Activated CD8-positive, alpha-beta memory T cell treated with anti-CD3 and anti-CD28 coated beads, Interleukin-2, amount 10 ng/mL, durations not matched to agents 7 days and 5 days (primary cell): ENCODE measurements around the gene LIFR. TPM values are rescaled to one million over a fixed set of nuclear protein-coding genes. Genes with fewer than 3 reads are reported as not detected.

Source experiments
- ATAC-seq: fragments of 150-1000 bp; cut with Tn5 transposase; one replicate; pipeline ENCODE4 v1.10.0; 2021; ENCODE audit warnings: moderate library complexity
- CTCF ChIA-PET: fragments of 350-600 bp; sonication (Branson Sonifier 250); formaldehyde crosslinking; loops from one replicate; lab custom pipeline; 2021; ENCODE audit warnings: antibody characterized with exemption; lab: Charles Lee
- DNase-seq: peaks from one replicate; pipeline ENCODE4 v3.0.0-alpha.2; 2020
- H3K27ac Mint-ChIP-seq: one replicate; pipeline ENCODE4 v1.8.0; 2021; ENCODE audit warnings: mild to moderate bottlenecking, mixed read lengths
- H3K27me3 Mint-ChIP-seq: one replicate; pipeline ENCODE4 v1.8.0; 2021; ENCODE audit warnings: mixed read lengths
- H3K36me3 Mint-ChIP-seq: one replicate; pipeline ENCODE4 v1.8.0; 2021; ENCODE audit warnings: mild to moderate bottlenecking, mixed read lengths
- H3K4me1 Mint-ChIP-seq: one replicate; pipeline ENCODE4 v1.8.0; 2021; ENCODE audit warnings: mixed read lengths
- H3K4me3 Mint-ChIP-seq: one replicate; pipeline ENCODE4 v1.8.0; 2021; ENCODE audit warnings: mild to moderate bottlenecking, moderate library complexity, mixed read lengths
- H3K9me3 Mint-ChIP-seq: one replicate; pipeline ENCODE4 v1.8.0; 2022; ENCODE audit warnings: low read depth, mixed read lengths
- total RNA-seq, 2 experiments: library from RNA; stranded (reverse); gene quantifications; one replicate each; pipeline ENCODE4 v1.2.3, GENCODE V29; 2021

LIFR gene
- total RNA-seq, 2 experiments from 2014 or later, result not detected

GRCh38 chr5:38551030-38552017 is 5.1 kb downstream of the LIFR start:
- H3K27me3 Mint-ChIP-seq, result peaks cover 67% of the 10 kb centered on the region

GRCh38 chr5:38548064-38548759 is 8.2 kb downstream of the LIFR start:
- Mint-ChIP-seq H3K4me3 (no peak overlapping the region), H3K27me3 (peaks cover 46% of the 10 kb centered on the region), H3K4me1 (peaks cover 4% of the 10 kb centered on the region), H3K9me3 (no peaks in the 10 kb centered on the region), H3K36me3 (no peaks in the 10 kb centered on the region), H3K27ac (no peak overlapping the region)
- CTCF ChIA-PET, result interaction anchor here (1.5 kb wide), 1 partner anchor 106 kb away, joined by 4 read pairs; no protein-coding TSS in a partner anchor
- DNase-seq (no peak), ATAC-seq (no peak)

More at GRCh38 chr5:38551030-38552017, 5.1 kb downstream of the LIFR start:
- H3K27ac Mint-ChIP-seq, result no peak overlapping the region
- CTCF ChIA-PET, result interaction anchor here (0.8 to 2.0 kb wide), 5 partner anchors 8 to 529 kb away, joined by 3 to 18 read pairs (median 4); no protein-coding TSS in a partner anchor
- no peaks in the 10 kb centered on the region for H3K36me3 Mint-ChIP-seq
- DNase-seq (no peak), ATAC-seq (no peak)
- no peak overlapping the region for H3K4me3 Mint-ChIP-seq
- H3K4me1 Mint-ChIP-seq, result peaks cover 9% of the 10 kb centered on the region
- H3K9me3 Mint-ChIP-seq, result no peaks in the 10 kb centered on the region

- no peaks in the 10 kb centered on the region for H3K9me3 Mint-ChIP-seq
- ATAC-seq, result no peak
- no peak overlapping the region for H3K4me3 Mint-ChIP-seq
- CTCF ChIA-PET, result interaction anchor here (1.5 to 2.7 kb wide), 2 partner anchors 105 to 106 kb away, joined by 4 to 13 read pairs; no protein-coding TSS in a partner anchor
- H3K27ac Mint-ChIP-seq, result no peak overlapping the region
- no peak for DNase-seq
- peaks cover 37% of the 10 kb centered on the region for H3K27me3 Mint-ChIP-seq
- no peaks in the 10 kb centered on the region for H3K36me3 Mint-ChIP-seq
- no peaks in the 10 kb centered on the region for H3K4me1 Mint-ChIP-seq
Observed at GRCh38 chr5:38547257-38547656, 9.2 kb downstream of the LIFR start.

- ATAC-seq (no peak), DNase-seq (no peak)
- H3K9me3 Mint-ChIP-seq, result no peaks in the 10 kb centered on the region
- H3K27me3 Mint-ChIP-seq, result peaks cover 32% of the 10 kb centered on the region
- H3K4me3 Mint-ChIP-seq, result no peak overlapping the region
- no peaks in the 10 kb centered on the region for H3K4me1 Mint-ChIP-seq
- H3K36me3 Mint-ChIP-seq, result no peaks in the 10 kb centered on the region
- H3K27ac Mint-ChIP-seq, result no peak overlapping the region
- CTCF ChIA-PET, result interaction anchor here (2.7 kb wide), 1 partner anchor 105 kb away, joined by 13 read pairs; no protein-coding TSS in a partner anchor
Observed at GRCh38 chr5:38546691-38547146, 9.7 kb downstream of the LIFR start.

GRCh38 chr5:38543886-38544285 is 12.6 kb downstream of the LIFR start:
- Mint-ChIP-seq H3K9me3 (no peaks in the 10 kb centered on the region), H3K4me3 (no peak overlapping the region), H3K36me3 (no peaks in the 10 kb centered on the region), H3K27me3 (peaks cover 22% of the 10 kb centered on the region), H3K27ac (no peak overlapping the region), H3K4me1 (no peaks in the 10 kb centered on the region)
- DNase-seq (no peak), ATAC-seq (no peak)
- CTCF ChIA-PET, result no interaction called here

GRCh38 chr5:38543074-38543473 is 13.4 kb downstream of the LIFR start:
- CTCF ChIA-PET, result no interaction called here
- Mint-ChIP-seq H3K27me3 (peaks cover 24% of the 10 kb centered on the region), H3K4me3 (no peak overlapping the region), H3K9me3 (no peaks in the 10 kb centered on the region), H3K4me1 (no peaks in the 10 kb centered on the region), H3K36me3 (no peaks in the 10 kb centered on the region), H3K27ac (no peak overlapping the region)
- no peak for ATAC-seq
- DNase-seq, result no peak

GRCh38 chr5:38541174-38541725 is 15.2 kb downstream of the LIFR start:
- H3K9me3 Mint-ChIP-seq, result no peaks in the 10 kb centered on the region
- no peaks in the 10 kb centered on the region for H3K4me1 Mint-ChIP-seq
- H3K36me3 Mint-ChIP-seq, result no peaks in the 10 kb centered on the region
- peaks cover 27% of the 10 kb centered on the region for H3K27me3 Mint-ChIP-seq
- CTCF ChIA-PET, result no interaction called here
- H3K27ac Mint-ChIP-seq, result no peak overlapping the region
- DNase-seq, result no peak
- ATAC-seq, result no peak
- H3K4me3 Mint-ChIP-seq, result no peak overlapping the region

GRCh38 chr5:38540314-38540713 is 16.1 kb downstream of the LIFR start:
- Mint-ChIP-seq H3K36me3 (no peaks in the 10 kb centered on the region), H3K9me3 (no peaks in the 10 kb centered on the region), H3K27ac (no peak overlapping the region), H3K27me3 (peaks cover 29% of the 10 kb centered on the region), H3K4me3 (no peak overlapping the region), H3K4me1 (no peaks in the 10 kb centered on the region)
- DNase-seq (no peak), ATAC-seq (no peak)
- CTCF ChIA-PET, result interaction anchor here (1.1 to 1.3 kb wide), 3 partner anchors 98 to 269 kb away, joined by 3 to 4 read pairs (median 3); no protein-coding TSS in a partner anchor

GRCh38 chr5:38538161-38538560 is 18.3 kb downstream of the LIFR start:
- no peaks in the 10 kb centered on the region for H3K9me3 Mint-ChIP-seq
- peaks cover 25% of the 10 kb centered on the region for H3K27me3 Mint-ChIP-seq
- CTCF ChIA-PET, result no interaction called here

GRCh38 chr5:38537505-38537904 is 18.9 kb downstream of the LIFR start:
- Mint-ChIP-seq H3K27me3 (peaks cover 25% of the 10 kb centered on the region), H3K27ac (no peak overlapping the region), H3K4me3 (no peak overlapping the region), H3K36me3 (no peaks in the 10 kb centered on the region), H3K9me3 (no peaks in the 10 kb centered on the region), H3K4me1 (no peaks in the 10 kb centered on the region)
- ATAC-seq (no peak), DNase-seq (no peak)
- CTCF ChIA-PET, result no interaction called here

More at GRCh38 chr5:38538161-38538560, 18.3 kb downstream of the LIFR start:
- Mint-ChIP-seq H3K4me1 (no peaks in the 10 kb centered on the region), H3K4me3 (no peak overlapping the region), H3K36me3 (no peaks in the 10 kb centered on the region), H3K27ac (no peak overlapping the region)
- ATAC-seq (no peak), DNase-seq (no peak)

GRCh38 chr5:38536968-38537367 is 19.5 kb downstream of the LIFR start:
- DNase-seq (no peak), ATAC-seq (no peak)
- H3K27ac Mint-ChIP-seq, result no peak overlapping the region
- no peaks in the 10 kb centered on the region for H3K36me3 Mint-ChIP-seq
- no peaks in the 10 kb centered on the region for H3K9me3 Mint-ChIP-seq
- H3K4me3 Mint-ChIP-seq, result no peak overlapping the region
- CTCF ChIA-PET, result no interaction called here
- peaks cover 25% of the 10 kb centered on the region for H3K27me3 Mint-ChIP-seq
- H3K4me1 Mint-ChIP-seq, result no peaks in the 10 kb centered on the region

- CTCF ChIA-PET, result interaction anchor here (1.4 kb wide), 2 partner anchors 95 to 153 kb away, joined by 3 to 4 read pairs; no protein-coding TSS in a partner anchor
Observed at GRCh38 chr5:38535845-38536244, 20.6 kb downstream of the LIFR start.

GRCh38 chr5:38535248-38535750 is 21.1 kb downstream of the LIFR start:
- Mint-ChIP-seq H3K27ac (no peak overlapping the region), H3K4me1 (no peaks in the 10 kb centered on the region)
- CTCF ChIA-PET, result interaction anchor here (1.4 kb wide), 2 partner anchors 94 to 153 kb away, joined by 3 to 4 read pairs; no protein-coding TSS in a partner anchor

More at GRCh38 chr5:38535845-38536244, 20.6 kb downstream of the LIFR start:
- no peaks in the 10 kb centered on the region for H3K36me3 Mint-ChIP-seq
- no peak for DNase-seq
- H3K4me3 Mint-ChIP-seq, result no peak overlapping the region
- no peaks in the 10 kb centered on the region for H3K4me1 Mint-ChIP-seq
- ATAC-seq, result no peak
- H3K9me3 Mint-ChIP-seq, result no peaks in the 10 kb centered on the region
- H3K27me3 Mint-ChIP-seq, result peaks cover 26% of the 10 kb centered on the region
- no peak overlapping the region for H3K27ac Mint-ChIP-seq

More at GRCh38 chr5:38535248-38535750, 21.1 kb downstream of the LIFR start:
- ATAC-seq (no peak), DNase-seq (no peak)
- Mint-ChIP-seq H3K36me3 (no peaks in the 10 kb centered on the region), H3K9me3 (no peaks in the 10 kb centered on the region), H3K27me3 (peaks cover 27% of the 10 kb centered on the region), H3K4me3 (no peak overlapping the region)
